Neutrophil (primary cell): ENCODE measurements around the gene DCDC1.

ENCODE experiments used
- H3K27ac ChIP-seq: fragments of 200-600 bp; sonication (generic); 2 replicates; pipeline ENCODE4 v1.5.1; 2016; ENCODE audit warnings: mild to moderate bottlenecking, moderate library complexity
- H3K27me3 ChIP-seq: fragments of 200-600 bp; sonication (generic); 2 replicates; pipeline ENCODE4 v1.6.0; 2016; ENCODE audit warnings: mild to moderate bottlenecking
- H3K36me3 ChIP-seq: fragments of 200-600 bp; sonication (generic); 2 replicates; pipeline ENCODE4 v1.5.1; 2017
- H3K4me1 ChIP-seq, 2 experiments: fragments of 200-600 bp in 1 of 2; sonication (generic) in 1 of 2; 1 replicate in 1 of 2; 2 replicates in 1 of 2; pipeline versions ENCODE4 v1.5.1 to v1.6.1; 2013 to 2016; ENCODE audit warnings: low read depth in 1 of 2, low read length in 1 of 2, mild to moderate bottlenecking in 1 of 2, moderate library complexity in 1 of 2; ENCODE audit not compliant: control insufficient read depth in 1 of 2, insufficient read depth in 1 of 2
- H3K4me3 ChIP-seq, 2 experiments: fragments of 200-600 bp in 1 of 2; sonication (generic) in 1 of 2; 1 replicate in 1 of 2; 2 replicates in 1 of 2; pipeline ENCODE4 v1.5.1; 2013 to 2016; ENCODE audit warnings: low read depth in 1 of 2, low read length in 1 of 2, mild to moderate bottlenecking in 1 of 2, moderate library complexity in 1 of 2
- H3K9me3 ChIP-seq: fragments of 200-600 bp; sonication (generic); 2 replicates; pipeline ENCODE4 v1.5.1; 2016
- TF ChIP-seq, protein P1 (sequence below): fragments of 200-600 bp; sonication (generic); IDR thresholded peaks from 2 replicates; pipeline ENCODE4 v1.5.1; 2016; ENCODE audit warnings: antibody characterized with exemption

Gene DCDC1

DNA sequence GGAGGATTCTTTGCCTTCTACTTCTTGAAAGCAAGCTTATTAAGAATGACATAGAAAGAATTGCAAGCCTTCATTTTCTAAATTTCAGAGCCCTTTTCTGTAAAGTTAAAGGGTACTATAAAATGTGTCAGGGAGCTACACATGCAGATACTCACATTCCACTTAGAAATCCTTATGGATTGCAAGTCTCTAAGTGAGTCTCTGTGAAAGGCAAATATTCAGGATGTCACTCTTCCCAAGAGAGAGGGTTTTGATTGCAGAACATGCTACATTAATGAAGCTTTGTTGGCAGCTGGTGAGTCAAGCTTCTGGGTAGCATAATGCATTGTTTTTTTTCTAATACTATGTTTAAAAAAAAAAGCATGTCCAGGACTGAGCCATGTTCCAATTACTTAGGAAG, 369.2 kb downstream of the DCDC1 start:
- no peaks in the 10 kb centered on the region for H3K4me1 ChIP-seq
- H3K36me3 ChIP-seq = no peaks in the 10 kb centered on the region
- TF ChIP-seq, protein P1, sequence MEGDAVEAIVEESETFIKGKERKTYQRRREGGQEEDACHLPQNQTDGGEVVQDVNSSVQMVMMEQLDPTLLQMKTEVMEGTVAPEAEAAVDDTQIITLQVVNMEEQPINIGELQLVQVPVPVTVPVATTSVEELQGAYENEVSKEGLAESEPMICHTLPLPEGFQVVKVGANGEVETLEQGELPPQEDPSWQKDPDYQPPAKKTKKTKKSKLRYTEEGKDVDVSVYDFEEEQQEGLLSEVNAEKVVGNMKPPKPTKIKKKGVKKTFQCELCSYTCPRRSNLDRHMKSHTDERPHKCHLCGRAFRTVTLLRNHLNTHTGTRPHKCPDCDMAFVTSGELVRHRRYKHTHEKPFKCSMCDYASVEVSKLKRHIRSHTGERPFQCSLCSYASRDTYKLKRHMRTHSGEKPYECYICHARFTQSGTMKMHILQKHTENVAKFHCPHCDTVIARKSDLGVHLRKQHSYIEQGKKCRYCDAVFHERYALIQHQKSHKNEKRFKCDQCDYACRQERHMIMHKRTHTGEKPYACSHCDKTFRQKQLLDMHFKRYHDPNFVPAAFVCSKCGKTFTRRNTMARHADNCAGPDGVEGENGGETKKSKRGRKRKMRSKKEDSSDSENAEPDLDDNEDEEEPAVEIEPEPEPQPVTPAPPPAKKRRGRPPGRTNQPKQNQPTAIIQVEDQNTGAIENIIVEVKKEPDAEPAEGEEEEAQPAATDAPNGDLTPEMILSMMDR = no peak
- H3K9me3 ChIP-seq = no peaks in the 10 kb centered on the region
- no peaks in the 10 kb centered on the region for H3K27me3 ChIP-seq
- H3K4me3 ChIP-seq = no peak overlapping the region
- H3K27ac ChIP-seq = no peak overlapping the region

DNA sequence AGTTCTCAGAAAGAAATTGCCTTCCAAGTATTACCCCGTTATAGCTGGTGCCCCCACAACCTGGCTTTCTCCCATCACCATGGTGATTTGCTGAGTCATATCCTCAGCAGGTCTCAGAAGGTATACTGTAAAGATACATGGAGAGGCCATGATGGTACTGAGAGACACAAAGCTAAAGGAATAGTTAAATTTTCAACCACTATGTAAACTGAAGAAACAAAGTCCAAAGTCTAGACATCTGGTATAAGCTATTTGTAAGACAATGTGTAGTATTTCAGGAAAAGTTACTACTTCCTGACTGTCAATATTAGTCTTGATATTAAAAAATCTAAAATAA, 377.1 kb downstream of the DCDC1 start:
- Histone ChIP-seq H3K9me3 (no peaks in the 10 kb centered on the region), H3K4me1 (no peaks in the 10 kb centered on the region), H3K27me3 (no peaks in the 10 kb centered on the region), H3K27ac (no peak overlapping the region), H3K4me3 (no peak overlapping the region), H3K36me3 (no peaks in the 10 kb centered on the region)
- TF ChIP-seq, protein P1 = no peak

DNA sequence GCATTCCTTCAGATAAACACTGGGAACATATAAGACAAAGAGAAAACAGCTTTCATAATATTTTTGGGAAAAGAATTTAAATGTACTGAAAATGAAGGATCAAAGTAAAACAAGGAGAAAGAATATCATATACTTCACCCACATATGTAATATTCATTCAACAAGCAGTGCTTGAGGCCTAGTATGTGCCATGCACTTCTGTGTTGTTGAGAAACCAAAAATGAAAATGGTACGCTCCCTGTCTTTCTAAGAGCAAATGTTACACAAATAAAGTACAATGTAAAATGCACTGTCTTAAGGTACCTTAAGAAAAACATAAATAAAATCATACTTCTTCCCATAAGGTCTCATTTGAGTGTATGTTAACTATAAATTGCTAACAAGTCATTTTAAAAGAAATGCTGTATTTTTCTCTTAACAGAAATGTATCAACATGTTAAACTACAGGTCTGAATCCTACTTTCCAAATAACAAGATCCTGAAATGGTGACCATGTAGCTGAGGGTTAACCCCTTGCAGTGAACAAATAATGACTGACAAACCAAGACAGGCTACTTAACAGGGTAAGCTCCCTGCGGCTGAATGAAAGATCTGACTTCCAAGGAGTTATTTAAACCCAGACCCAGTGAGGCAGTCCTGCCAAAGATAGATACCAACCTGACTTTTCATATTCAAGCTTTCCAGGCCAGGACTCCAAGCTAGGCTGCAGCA, 377.6 kb downstream of the DCDC1 start:
- Histone ChIP-seq H3K4me3 (no peak overlapping the region), H3K9me3 (no peaks in the 10 kb centered on the region), H3K4me1 (no peaks in the 10 kb centered on the region), H3K27ac (no peak overlapping the region), H3K36me3 (no peaks in the 10 kb centered on the region), H3K27me3 (no peaks in the 10 kb centered on the region)
- TF ChIP-seq, protein P1 = no peak

DNA sequence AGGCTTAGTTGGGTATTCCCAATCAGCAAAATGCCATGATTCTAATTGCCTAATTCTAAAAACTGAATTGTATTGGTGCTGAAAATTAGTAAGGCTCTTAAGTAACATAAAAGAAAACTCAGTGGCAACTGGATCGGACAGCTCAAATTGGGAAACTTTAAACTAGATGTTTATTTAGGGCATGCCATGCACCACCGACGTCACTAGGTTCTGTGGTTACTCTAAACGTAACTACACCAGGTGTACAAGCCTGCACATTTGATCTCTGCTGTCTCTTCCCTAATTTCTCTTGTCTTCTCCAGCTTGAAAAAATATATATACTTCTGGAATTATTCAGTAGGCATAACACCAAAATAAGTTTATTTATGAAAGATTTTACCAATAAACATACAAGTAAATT, 378.2 kb downstream of the DCDC1 start:
- no peak overlapping the region for H3K4me3 ChIP-seq
- H3K9me3 ChIP-seq = no peaks in the 10 kb centered on the region
- H3K36me3 ChIP-seq = no peaks in the 10 kb centered on the region
- TF ChIP-seq, protein P1 = no peak
- no peaks in the 10 kb centered on the region for H3K4me1 ChIP-seq
- H3K27me3 ChIP-seq = no peaks in the 10 kb centered on the region
- no peak overlapping the region for H3K27ac ChIP-seq

DNA sequence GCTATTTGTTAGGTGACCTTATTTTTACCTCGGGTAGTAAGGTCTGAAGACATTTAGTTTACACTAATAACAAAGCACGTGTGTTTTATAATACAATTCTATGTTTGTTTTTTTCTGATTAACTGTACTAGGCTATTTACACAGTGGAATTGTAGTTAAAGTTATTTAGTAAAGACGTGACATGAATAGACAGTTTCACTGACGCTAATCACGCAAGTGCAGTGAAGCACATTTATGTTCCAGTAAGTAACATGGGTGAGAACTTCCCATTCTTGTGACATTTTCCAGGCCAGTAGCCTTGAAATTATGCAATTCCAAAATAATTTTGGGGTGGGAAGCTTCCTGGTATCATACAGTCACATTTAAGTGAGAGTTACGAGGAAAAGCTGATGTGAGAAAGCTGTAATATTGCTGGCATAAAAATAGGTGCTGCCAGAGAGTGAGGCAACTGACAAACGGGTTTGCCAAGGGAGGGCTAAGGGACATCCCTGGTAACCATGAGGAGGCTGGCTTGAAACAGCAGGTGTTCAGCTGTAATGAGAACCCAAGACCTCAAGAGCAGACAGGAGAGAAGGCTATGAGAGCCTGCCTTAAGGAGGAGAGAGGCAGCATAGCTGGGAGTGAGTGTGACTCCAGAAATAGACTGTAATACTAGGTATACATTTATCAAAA, 378.8 kb downstream of the DCDC1 start:
- no peak overlapping the region for H3K4me3 ChIP-seq
- no peaks in the 10 kb centered on the region for H3K36me3 ChIP-seq
- H3K4me1 ChIP-seq = no peaks in the 10 kb centered on the region
- TF ChIP-seq, protein P1 = no peak
- no peaks in the 10 kb centered on the region for H3K9me3 ChIP-seq
- no peaks in the 10 kb centered on the region for H3K27me3 ChIP-seq
- no peak overlapping the region for H3K27ac ChIP-seq
